Measurements from ENCODE around the gene EXOC5.

- TF ChIP-seq CTCF (IDR thresholded peaks at IDR 0.05) (no peak), POLR2A (IDR thresholded peaks at IDR 0.05) (no peak)
Observed at GRCh38 chr14:57168138-57168679, 100.5 kb downstream of the EXOC5 start.
